ENCODE data around the gene ZNF609. TPM values are rescaled to one million over a fixed set of nuclear protein-coding genes. Genes with fewer than 3 reads are reported as not detected.

The ZNF609 gene
- total RNA-seq, 3 donors from 2014 or later (not counting 1 experiment from before 2014, with no cell fraction given) = 40.3 to 59.7 (median 55.3) TPM

- H3K27ac ChIP-seq (ENCODE audit: low read length) = peak overlapping the region; percentile 74
Observed at GRCh38 chr15:64430000-64430735, 30.2 kb upstream of the ZNF609 start.

GRCh38 chr15:64437982-64438381, 22.4 kb upstream of the ZNF609 start:
- H3K4me1 Mint-ChIP-seq = peaks cover 6 to 21% of the 10 kb centered on the region in 2 donors
- peaks cover 2% of the 10 kb centered on the region for H3K36me3 ChIP-seq (ENCODE audit: control insufficient read depth, insufficient read depth, low read length)
- H3K27me3 ChIP-seq (ENCODE audit: control insufficient read depth, insufficient read depth, low read length) = no peaks in the 10 kb centered on the region

More at GRCh38 chr15:64430000-64430735, 30.2 kb upstream of the ZNF609 start:
- Histone ChIP-seq H3K4me3 (ENCODE audit: low read length) (no peak overlapping the region), H3K36me3 (ENCODE audit: control insufficient read depth, insufficient read depth, low read length) (peaks cover 22% of the 10 kb centered on the region), H3K27me3 (ENCODE audit: control insufficient read depth, insufficient read depth, low read length) (no peaks in the 10 kb centered on the region), H3K4me1 (ENCODE audit: control insufficient read depth, insufficient read depth, low read length) (peaks cover 11% of the 10 kb centered on the region), H3K9me3 (ENCODE audit: control insufficient read depth, insufficient read depth, low read length) (no peaks in the 10 kb centered on the region)
- peak overlapping the region; percentile 72 for H3K4me3 Mint-ChIP-seq
- ATAC-seq (peak; percentile 82 to 94 (median 87)), DNase-seq (peak; percentile 19 to 84)
- peak overlapping the region; percentile 66 to 87 for H3K27ac Mint-ChIP-seq
- no peaks in the 10 kb centered on the region for H3K9me3 Mint-ChIP-seq
- TF ChIP-seq CTCF (IDR thresholded peaks at IDR 0.05) = no peak
- 9% methylated on average over 1 of the region's 3 CpGs for WGBS (ENCODE audit: insufficient coverage)
- H3K4me1 Mint-ChIP-seq = peaks cover 17 to 21% of the 10 kb centered on the region in 2 donors
- H3K27me3 Mint-ChIP-seq (ENCODE audit: low read depth in 2 of 2) = no peaks in the 10 kb centered on the region
- H3K36me3 Mint-ChIP-seq = no peaks in the 10 kb centered on the region
- intact Hi-C loops (cut with micrococcal nuclease) = loop anchor here (2.0 to 5.0 kb wide), 4 partner anchors 31 to 299 kb away; partner anchors contain the start of gene ZNF609

GRCh38 chr15:64438653-64439447, 21.5 kb upstream of the ZNF609 start:
- intact Hi-C loops (cut with micrococcal nuclease) = no loop called here
- no peak for TF ChIP-seq CTCF (IDR thresholded peaks at IDR 0.05)
- H3K4me1 Mint-ChIP-seq = peaks cover 6 to 24% of the 10 kb centered on the region in 2 donors
- H3K27ac ChIP-seq (ENCODE audit: low read length) = no peak overlapping the region
- H3K27me3 Mint-ChIP-seq (ENCODE audit: low read depth in 2 of 2) = no peaks in the 10 kb centered on the region
- H3K9me3 ChIP-seq (ENCODE audit: control insufficient read depth, insufficient read depth, low read length) = no peaks in the 10 kb centered on the region
- peaks cover 2% of the 10 kb centered on the region for H3K36me3 ChIP-seq (ENCODE audit: control insufficient read depth, insufficient read depth, low read length)
- H3K36me3 Mint-ChIP-seq = no peaks in the 10 kb centered on the region
- ATAC-seq (no peak), DNase-seq (peak in 1 of 2 donors; percentile 23)
- H3K9me3 Mint-ChIP-seq = no peaks in the 10 kb centered on the region
- H3K4me3 Mint-ChIP-seq = no peak overlapping the region
- peak overlapping the region in 1 of 2 donors; percentile 35 for H3K27ac Mint-ChIP-seq
- no peaks in the 10 kb centered on the region for H3K4me1 ChIP-seq (ENCODE audit: control insufficient read depth, insufficient read depth, low read length)
- H3K4me3 ChIP-seq (ENCODE audit: low read length) = no peak overlapping the region
- WGBS (ENCODE audit: insufficient coverage) = 43% methylated on average over 6 of the region's 6 CpGs
- H3K27me3 ChIP-seq (ENCODE audit: control insufficient read depth, insufficient read depth, low read length) = no peaks in the 10 kb centered on the region

More at GRCh38 chr15:64437982-64438381, 22.4 kb upstream of the ZNF609 start:
- Histone ChIP-seq H3K4me1 (ENCODE audit: control insufficient read depth, insufficient read depth, low read length) (no peaks in the 10 kb centered on the region), H3K9me3 (ENCODE audit: control insufficient read depth, insufficient read depth, low read length) (no peaks in the 10 kb centered on the region), H3K4me3 (ENCODE audit: low read length) (no peak overlapping the region), H3K27ac (ENCODE audit: low read length) (no peak overlapping the region)
- Mint-ChIP-seq H3K27me3 (ENCODE audit: low read depth in 2 of 2) (no peaks in the 10 kb centered on the region), H3K9me3 (no peaks in the 10 kb centered on the region), H3K4me3 (no peak overlapping the region), H3K36me3 (no peaks in the 10 kb centered on the region), H3K27ac (no peak overlapping the region)
- no peak for TF ChIP-seq CTCF (IDR thresholded peaks at IDR 0.05)
- DNase-seq = no peak
- intact Hi-C loops (cut with micrococcal nuclease) = no loop called here
- WGBS (ENCODE audit: insufficient coverage) = 100% methylated on average over 1 of the region's 1 CpG
- no peak for ATAC-seq
